ENCODE data around the gene CEBPA. TPM values are rescaled to one million over a fixed set of nuclear protein-coding genes. Genes with fewer than 3 reads are reported as not detected.

The CEBPA gene
- 4.9 to 10.5 TPM (median 8.4 TPM) in 5 replicates for total RNA-seq (2022; extraction: Qiagen RNA extraction)

GRCh38 chr19:33302175-33302973, at the start of gene CEBPA:
CEBPA (minus strand) TSS chr19:33302534; CDS start chr19:33302414, 120 bp downstream.

Other genes starting within 250 kb of the CEBPA start
- 44.7 to 59.8 TPM (median 55.8 TPM) in 5 replicates for gene RHPN2, start 237.6 kb downstream of the CEBPA start, total RNA-seq (2022; extraction: Qiagen RNA extraction)
- 12.4 to 15.4 TPM (median 13.6 TPM) in 5 replicates for gene GPATCH1, start 221.4 kb downstream of the CEBPA start, total RNA-seq (2022; extraction: Qiagen RNA extraction)
- gene WDR88, start 170.4 kb downstream of the CEBPA start, total RNA-seq (2022; extraction: Qiagen RNA extraction): 0.09 to 0.52 TPM (median 0.15 TPM) in 3 of 5 replicates, not detected in the others
- gene LRP3, start 108.2 kb downstream of the CEBPA start, total RNA-seq (2022; extraction: Qiagen RNA extraction): 31.2 to 61.7 TPM (median 59.4 TPM) in 5 replicates
- gene SLC7A10, start 76.7 kb downstream of the CEBPA start, total RNA-seq (2022; extraction: Qiagen RNA extraction): 0.15 to 0.29 TPM (median 0.16 TPM) in 3 of 5 replicates, not detected in the others
- 35.5 to 40.6 TPM (median 39.4 TPM) in 5 replicates for gene CEBPG, start 71.2 kb upstream of the CEBPA start, total RNA-seq (2022; extraction: Qiagen RNA extraction)
- 101 to 127 TPM (median 123 TPM) in 5 replicates for gene PEPD, start 219.3 kb upstream of the CEBPA start, total RNA-seq (2022; extraction: Qiagen RNA extraction)

All from A549 treated with CORT108297 at 1 μM for 4 hours (cell line).